ENCODE data around the gene SYTL3. TPM values are rescaled to one million over a fixed set of nuclear protein-coding genes. Genes with fewer than 3 reads are reported as not detected.
"Not testable (repeated sequence)": the region's sequence is repeated elsewhere in the genome, so short reads cannot be mapped to it uniquely, and the experiment has no call there.

SYTL3 gene
- total RNA-seq, 4 donors from 2014 or later, result 4.8 to 10.1 (median 7.6) TPM

GRCh38 chr6:158647501-158647900, 2.4 kb upstream of the SYTL3 start:
- intact Hi-C loops (cut with DNase I), result no loop called here
- H3K27ac ChIP-seq (replicated peaks in 1 of 4), result peak overlapping the region in 2 of 4 donors; percentile 64 to 99
- H3K4me1 ChIP-seq, result peaks cover 24 to 46% (median 34%) of the 10 kb centered on the region in 4 donors

GRCh38 chr6:158648682-158649131, 1.1 kb upstream of the SYTL3 start:
- WGBS, result 54% methylated on average over 5 of the region's 5 CpGs

More at GRCh38 chr6:158647501-158647900, 2.4 kb upstream of the SYTL3 start:
- H3K36me3 ChIP-seq, result no peaks in the 10 kb centered on the region
- H3K4me3 ChIP-seq, result no peak overlapping the region
- no peaks in the 10 kb centered on the region for H3K9me3 ChIP-seq
- 56% methylated on average over 4 of the region's 4 CpGs for WGBS
- TF ChIP-seq POLR2A (IDR thresholded peaks at IDR 0.05; ENCODE audit: low read depth), result no peak
- no peak for TF ChIP-seq CTCF (IDR thresholded peaks at IDR 0.05)
- no peak for TF ChIP-seq POLR2AphosphoS5 (IDR thresholded peaks at IDR 0.05)
- no peak for TF ChIP-seq EP300 (IDR thresholded peaks at IDR 0.05)
- DNase-seq (ENCODE audit: extremely low spot score), result peak; percentile 29
- no peaks in the 10 kb centered on the region for H3K27me3 ChIP-seq

GRCh38 chr6:158651981-158652737, 2.3 kb downstream of the SYTL3 start:
- Histone ChIP-seq H3K4me1 (peaks cover 26 to 49% (median 37%) of the 10 kb centered on the region in 4 donors), H3K27ac (replicated peaks in 1 of 4) (peak overlapping the region in 1 of 4 donors; percentile 22)
- DNase-seq (ENCODE audit: extremely low spot score); H3K9me3 ChIP-seq; H3K36me3 ChIP-seq; intact Hi-C loops (cut with DNase I); H3K27me3 ChIP-seq; H3K4me3 ChIP-seq: not testable (repeated sequence)
- 88% methylated on average over 17 of the region's 17 CpGs for WGBS

More at GRCh38 chr6:158648682-158649131, 1.1 kb upstream of the SYTL3 start:
- Histone ChIP-seq H3K4me1 (peaks cover 15 to 40% (median 25%) of the 10 kb centered on the region in 4 donors), H3K9me3 (no peaks in the 10 kb centered on the region), H3K4me3 (no peak overlapping the region), H3K27me3 (no peaks in the 10 kb centered on the region), H3K36me3 (no peaks in the 10 kb centered on the region), H3K27ac (replicated peaks in 1 of 4) (peak overlapping the region in 3 of 4 donors; percentile 46 to 99 (median 64))
- TF ChIP-seq EP300 (IDR thresholded peaks at IDR 0.05) (no peak), POLR2AphosphoS5 (IDR thresholded peaks at IDR 0.05) (peak in 1 of 2 donors; percentile 49), CTCF (IDR thresholded peaks at IDR 0.05) (no peak), POLR2A (IDR thresholded peaks at IDR 0.05; ENCODE audit: low read depth) (no peak)
- intact Hi-C loops (cut with DNase I), result no loop called here
- peak; percentile 87 for DNase-seq (ENCODE audit: extremely low spot score)

- 76% methylated on average over 15 of the region's 15 CpGs for WGBS
- Histone ChIP-seq H3K27me3 (no peaks in the 10 kb centered on the region), H3K9me3 (no peaks in the 10 kb centered on the region), H3K36me3 (no peaks in the 10 kb centered on the region), H3K4me3 (no peak overlapping the region), H3K4me1 (peaks cover 26 to 36% (median 30%) of the 10 kb centered on the region in 4 donors), H3K27ac (replicated peaks in 1 of 4) (peak overlapping the region; percentile 73 to 86 (median 80))
- peak; percentile 92 for DNase-seq (ENCODE audit: extremely low spot score)
- intact Hi-C loops (cut with DNase I), result no loop called here
- peak; percentile 36 for TF ChIP-seq EP300 (IDR thresholded peaks at IDR 0.05)
- TF ChIP-seq POLR2AphosphoS5 (IDR thresholded peaks at IDR 0.05), result peak; percentile 28 to 36
- TF ChIP-seq CTCF (IDR thresholded peaks at IDR 0.05), result no peak
Observed at GRCh38 chr6:158653577-158654354, 3.9 kb downstream of the SYTL3 start.

GRCh38 chr6:158654498-158654897, 4.6 kb downstream of the SYTL3 start:
- 39% methylated on average over 6 of the region's 6 CpGs for WGBS
- TF ChIP-seq POLR2A (IDR thresholded peaks at IDR 0.05; ENCODE audit: low read depth) (no peak), POLR2AphosphoS5 (IDR thresholded peaks at IDR 0.05) (peak; percentile 87 to 96)
- intact Hi-C loops (cut with DNase I), result no loop called here
- Histone ChIP-seq H3K27me3 (no peaks in the 10 kb centered on the region), H3K4me1 (peaks cover 21 to 30% (median 26%) of the 10 kb centered on the region in 4 donors), H3K36me3 (no peaks in the 10 kb centered on the region), H3K27ac (replicated peaks in 1 of 4) (peak overlapping the region; percentile 73 to 86 (median 80)), H3K4me3 (no peak overlapping the region), H3K9me3 (no peaks in the 10 kb centered on the region)
- peak; percentile 96 for DNase-seq (ENCODE audit: extremely low spot score)
